Keratinocyte (primary cell): ENCODE results near the gene ABHD5. TPM values are rescaled to one million over a fixed set of nuclear protein-coding genes. Genes with fewer than 3 reads are reported as not detected.

ENCODE experiments used
- DNase-seq: peaks from one replicate; pipeline ENCODE4 v3.0.0-alpha.2; 2011; ENCODE audit warnings: low read depth, missing footprints, low spot score
- FAIRE-seq: peaks from 2 replicates; lab custom pipeline; 2011; peaks lifted over from hg19 to GRCh38; lab: Jason Lieb, UNC
- H2AFZ ChIP-seq: 2 replicates; pipeline ENCODE4 v1.6.0; 2012; ENCODE audit warnings: low read length, control low read depth, inconsistent platforms; ENCODE audit not compliant: control insufficient read depth
- H3K27ac ChIP-seq: 2 replicates; pipeline ENCODE4 v1.5.1; 2011; ENCODE audit warnings: low read length; ENCODE audit not compliant: control insufficient read depth, insufficient read depth
- H3K27me3 ChIP-seq: 3 replicates; pipeline ENCODE4 v1.6.0; 2011; ENCODE audit warnings: low read length; ENCODE audit not compliant: control insufficient read depth, insufficient read depth; ENCODE audit errors: extremely low read depth
- H3K36me3 ChIP-seq, 2 experiments: 2 replicates in 1 of 2; 3 replicates in 1 of 2; pipeline ENCODE4 v1.5.1; 2011; ENCODE audit warnings: low read length in 2 of 2, mild to moderate bottlenecking in 1 of 2; ENCODE audit not compliant: control insufficient read depth in 2 of 2, insufficient read depth in 2 of 2; ENCODE audit errors: extremely low read depth in 1 of 2
- H3K4me1 ChIP-seq: 3 replicates; pipeline ENCODE4 v1.5.1; 2011; ENCODE audit warnings: low read length; ENCODE audit not compliant: control insufficient read depth, insufficient read depth; ENCODE audit errors: extremely low read depth
- H3K4me2 ChIP-seq: 3 replicates; pipeline ENCODE4 v1.6.0; 2011; ENCODE audit warnings: low read depth, low read length; ENCODE audit not compliant: control insufficient read depth, insufficient read depth; ENCODE audit errors: extremely low read depth
- H3K4me3 ChIP-seq, 3 experiments: fragments of 200-600 bp in 1 of 3; sonication (generic) in 1 of 3; 2 replicates in 2 of 3; 3 replicates in 1 of 3; pipeline ENCODE4 v1.5.1; 2011 to 2016; ENCODE audit warnings: low read length in 3 of 3, mild to moderate bottlenecking in 3 of 3, control low read depth in 2 of 3, inconsistent platforms in 1 of 3, low read depth in 1 of 3, mixed read lengths in 1 of 3, mixed run types in 1 of 3, moderate library complexity in 1 of 3; ENCODE audit not compliant: control insufficient read depth in 2 of 3, insufficient read depth in 2 of 3; ENCODE audit errors: extremely low read depth in 1 of 3
- H3K79me2 ChIP-seq: 2 replicates; pipeline ENCODE4 v1.6.0; 2012; ENCODE audit warnings: low read length; ENCODE audit not compliant: control insufficient read depth, insufficient read depth
- H3K9ac ChIP-seq: 3 replicates; pipeline ENCODE4 v1.6.0; 2011; ENCODE audit warnings: low read length; ENCODE audit not compliant: control insufficient read depth, insufficient read depth; ENCODE audit errors: extremely low read depth
- H3K9me1 ChIP-seq: 3 replicates; pipeline ENCODE4 v1.6.0; 2011; ENCODE audit warnings: low read length; ENCODE audit not compliant: control insufficient read depth, insufficient read depth; ENCODE audit errors: extremely low read depth
- H3K9me3 ChIP-seq: 2 replicates; pipeline ENCODE4 v1.5.1; 2012; ENCODE audit warnings: low read depth, low read length; ENCODE audit not compliant: control insufficient read depth
- H4K20me1 ChIP-seq: 3 replicates; pipeline ENCODE4 v1.6.0; 2011; ENCODE audit warnings: low read length; ENCODE audit not compliant: control insufficient read depth, insufficient read depth; ENCODE audit errors: extremely low read depth
- EZH2 ChIP-seq: IDR thresholded peaks from one replicate; pipeline ENCODE4 v1.6.1; 2012; ENCODE audit warnings: inconsistent platforms, mild to moderate bottlenecking, low read length, moderate library complexity
- dilution Hi-C: fragments of 300-500 bp; cut with MboI; formaldehyde crosslinking; loops from one replicate; pipeline ENCODE4 v1.7.0; 2020; ENCODE audit warnings: low sequenced_read_pairs; ENCODE audit not compliant: extremely low pct_ligation_motif_present
- polyA plus RNA-seq, 5 experiments: library from polyadenylated mRNA; depleted of rRNA in 3 of 5; stranded (reverse) in 3 of 5; stranded (forward) in 1 of 5; unstranded in 1 of 5; fragments of >200 nt; gene quantifications; 1 replicate in 1 of 5; 2 replicates in 3 of 5; 3 replicates in 1 of 5; pipeline versions ENCODE4 v1.2.1 to v1.2.3, GENCODE V29; 2011 to 2012; ENCODE audit warnings: missing spikeins in 2 of 5, low read depth in 1 of 5, low replicate concordance in 1 of 5
- TF ChIP-seq, protein P1 (sequence below), 3 experiments: IDR thresholded peaks in 1 of 3; conservative IDR thresholded peaks in 1 of 3; optimal IDR thresholded peaks in 1 of 3; 2 replicates in 2 of 3; 3 replicates in 1 of 3; pipeline versions ENCODE3 to v1.5.1; 2011; ENCODE audit warnings: low read length in 3 of 3, mild to moderate bottlenecking in 3 of 3, moderate library complexity in 2 of 3, control low read depth in 1 of 3, inconsistent platforms in 1 of 3; ENCODE audit not compliant: insufficient read depth in 2 of 3; ENCODE audit errors: extremely low read depth in 1 of 3

Gene ABHD5
- polyA plus RNA-seq, 1 donor (not counting 4 experiments of a cell fraction or from before 2014, with no cell fraction given) = 26.8 TPM

DNA sequence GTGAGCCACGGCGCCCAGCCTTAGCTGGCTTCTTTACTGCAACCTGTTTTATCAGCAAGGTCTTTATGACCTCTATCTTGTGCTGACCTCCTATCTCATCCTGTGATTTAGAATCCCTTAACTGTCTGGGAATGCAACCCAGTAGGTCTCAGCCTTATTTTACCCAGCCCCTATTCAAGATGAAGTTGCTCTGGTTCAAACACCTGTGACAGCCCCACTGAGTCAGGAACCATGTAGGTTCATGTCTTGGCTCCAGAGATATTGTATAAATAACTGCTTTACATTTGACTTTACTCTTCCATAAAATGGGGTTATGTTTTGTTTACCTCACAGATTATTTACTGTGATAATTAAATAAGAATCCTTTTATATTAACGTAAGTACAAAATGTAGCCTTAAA, 41.8 kb upstream of the ABHD5 start:
- H3K9ac ChIP-seq = no peak overlapping the region
- H3K27ac ChIP-seq = no peak overlapping the region
- H3K9me1 ChIP-seq = no peaks in the 10 kb centered on the region
- no peaks in the 10 kb centered on the region for H4K20me1 ChIP-seq
- no peak overlapping the region for H2AFZ ChIP-seq
- FAIRE-seq (no peak), DNase-seq (no peak)
- dilution Hi-C loops = no loop called here
- no peaks in the 10 kb centered on the region for H3K4me1 ChIP-seq
- H3K9me3 ChIP-seq = no peaks in the 10 kb centered on the region
- no peaks in the 10 kb centered on the region for H3K27me3 ChIP-seq
- no peaks in the 10 kb centered on the region for H3K36me3 ChIP-seq
- H3K4me2 ChIP-seq = no peak overlapping the region
- TF ChIP-seq, protein P1, sequence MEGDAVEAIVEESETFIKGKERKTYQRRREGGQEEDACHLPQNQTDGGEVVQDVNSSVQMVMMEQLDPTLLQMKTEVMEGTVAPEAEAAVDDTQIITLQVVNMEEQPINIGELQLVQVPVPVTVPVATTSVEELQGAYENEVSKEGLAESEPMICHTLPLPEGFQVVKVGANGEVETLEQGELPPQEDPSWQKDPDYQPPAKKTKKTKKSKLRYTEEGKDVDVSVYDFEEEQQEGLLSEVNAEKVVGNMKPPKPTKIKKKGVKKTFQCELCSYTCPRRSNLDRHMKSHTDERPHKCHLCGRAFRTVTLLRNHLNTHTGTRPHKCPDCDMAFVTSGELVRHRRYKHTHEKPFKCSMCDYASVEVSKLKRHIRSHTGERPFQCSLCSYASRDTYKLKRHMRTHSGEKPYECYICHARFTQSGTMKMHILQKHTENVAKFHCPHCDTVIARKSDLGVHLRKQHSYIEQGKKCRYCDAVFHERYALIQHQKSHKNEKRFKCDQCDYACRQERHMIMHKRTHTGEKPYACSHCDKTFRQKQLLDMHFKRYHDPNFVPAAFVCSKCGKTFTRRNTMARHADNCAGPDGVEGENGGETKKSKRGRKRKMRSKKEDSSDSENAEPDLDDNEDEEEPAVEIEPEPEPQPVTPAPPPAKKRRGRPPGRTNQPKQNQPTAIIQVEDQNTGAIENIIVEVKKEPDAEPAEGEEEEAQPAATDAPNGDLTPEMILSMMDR (optimal IDR thresholded peaks at IDR 0.05 in 1 of 3, IDR thresholded peaks at IDR 0.05 in 1 of 3, conservative IDR thresholded peaks at IDR 0.05 in 1 of 3; ENCODE audit: extremely low read depth in 1 of 3, insufficient read depth in 2 of 3, low read length in 3 of 3) = no peak
- TF ChIP-seq EZH2 = no peak
- no peaks in the 10 kb centered on the region for H3K79me2 ChIP-seq
- no peak overlapping the region for H3K4me3 ChIP-seq

DNA sequence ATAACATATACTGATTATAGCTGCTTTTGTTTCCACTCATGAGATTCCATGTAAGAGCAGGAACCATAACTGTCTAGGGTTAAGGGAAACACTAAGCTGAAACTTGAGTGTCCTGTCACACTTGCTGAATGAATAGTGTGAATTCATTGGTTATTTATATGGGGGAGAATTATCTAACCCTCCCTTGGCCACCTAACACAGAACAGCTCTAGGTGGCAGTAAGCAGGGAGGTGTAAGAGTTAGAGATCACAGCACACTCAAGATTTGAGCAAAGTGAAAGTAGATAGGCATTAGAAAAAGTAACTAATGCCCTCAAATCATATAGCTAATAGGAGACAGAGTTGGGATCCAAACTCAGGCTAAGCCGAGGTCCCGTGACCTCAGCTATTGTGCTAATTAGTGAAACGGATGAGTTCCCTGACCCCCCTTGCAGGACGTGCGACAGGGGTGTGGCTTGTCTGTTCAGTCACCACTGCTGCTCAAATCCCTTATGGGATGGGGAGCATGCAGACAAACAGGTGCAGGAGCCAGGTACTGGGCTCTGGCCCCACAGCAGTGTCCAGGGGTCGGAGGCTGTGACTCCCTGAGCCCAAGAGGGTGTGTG, 41.3 kb upstream of the ABHD5 start:
- dilution Hi-C loops = no loop called here
- Histone ChIP-seq H3K4me1 (no peaks in the 10 kb centered on the region), H3K9me1 (no peaks in the 10 kb centered on the region), H3K27me3 (no peaks in the 10 kb centered on the region), H3K27ac (no peak overlapping the region), H3K4me3 (no peak overlapping the region), H3K9ac (no peak overlapping the region), H2AFZ (no peak overlapping the region), H3K4me2 (peak overlapping the region; percentile 20), H4K20me1 (no peaks in the 10 kb centered on the region), H3K79me2 (no peaks in the 10 kb centered on the region), H3K36me3 (no peaks in the 10 kb centered on the region), H3K9me3 (no peaks in the 10 kb centered on the region)
- no peak for FAIRE-seq
- TF ChIP-seq EZH2 = no peak
- TF ChIP-seq, protein P1 (optimal IDR thresholded peaks at IDR 0.05 in 1 of 3, IDR thresholded peaks at IDR 0.05 in 1 of 3, conservative IDR thresholded peaks at IDR 0.05 in 1 of 3; ENCODE audit: extremely low read depth in 1 of 3, insufficient read depth in 2 of 3, low read length in 3 of 3) = no peak
- DNase-seq = no peak
